OCI-LY3 (cell line): ENCODE data around the gene CXCL1.

ENCODE experiments used
- CTCF ChIP-seq: fragments of 200-600, 300-600 bp; sonication (generic); IDR thresholded peaks from 2 replicates; pipeline ENCODE4 v1.5.1; 2014; ENCODE audit warnings: antibody characterized with exemption, low read length, low read depth
- EZH2phosphoT487 ChIP-seq: fragments of 200-600 bp; shearing (Covaris generic); IDR thresholded peaks from 2 replicates; pipeline ENCODE4 v1.6.1; 2018; ENCODE audit warnings: antibody characterized with exemption, mixed run types, low read depth

- TF ChIP-seq CTCF (no peak), EZH2phosphoT487 (no peak)
Observed at GRCh38 chr4:73917081-73917501, 47.9 kb downstream of the CXCL1 start.
